ENCODE results near the gene SMAD6. TPM values are rescaled to one million over a fixed set of nuclear protein-coding genes. Genes with fewer than 3 reads are reported as not detected.

The SMAD6 gene
- total and polyA plus RNA-seq, 2 donors (not counting 1 experiment from before 2014, with no cell fraction given): 0.03 to 0.37 TPM

- no peak overlapping the region for H3K4me3 ChIP-seq (ENCODE audit: control extremely low read depth in 1 of 5, extremely low read depth in 1 of 5, insufficient read depth in 1 of 5, low read depth in 2 of 5, low read length in 4 of 5)
- Mint-ChIP-seq H3K9me3 (ENCODE audit: insufficient read depth) (no peaks in the 10 kb centered on the region), H3K27me3 (peaks cover 5% of the 10 kb centered on the region), H3K27ac (no peak overlapping the region), H3K4me1 (no peaks in the 10 kb centered on the region), H3K4me3 (no peak overlapping the region)
- no peak overlapping the region for H3K4me2 ChIP-seq (replicated peaks; ENCODE audit: low read depth, low read length, poor library complexity, severe bottlenecking)
- no peaks in the 10 kb centered on the region for H4K20me1 ChIP-seq (ENCODE audit: control insufficient read depth, insufficient read depth, low read length, poor library complexity, severe bottlenecking)
- no peaks in the 10 kb centered on the region for H3K27me3 ChIP-seq (replicated peaks in 1 of 4; ENCODE audit: control extremely low read depth in 1 of 4, control insufficient read depth in 3 of 4, insufficient read depth in 4 of 4, low read length in 3 of 4)
- POLR2A ChIA-PET: no interaction called here
- intact Hi-C loops (cut with micrococcal nuclease): no loop called here
- WGBS (ENCODE audit: insufficient coverage): 95% methylated on average over 4 of the region's 5 CpGs
- ATAC-seq (ENCODE audit: low read depth) (no peak), DNase-seq (no peak)
- no peaks in the 10 kb centered on the region for H3K9me3 ChIP-seq (ENCODE audit: control extremely low read depth in 1 of 3, control insufficient read depth in 2 of 3, insufficient read depth in 1 of 3, low read length in 2 of 3)
- H3K9ac ChIP-seq (ENCODE audit: low read length): no peak overlapping the region
- CTCF ChIA-PET: no interaction called here
- no peak overlapping the region for H2AFZ ChIP-seq (ENCODE audit: insufficient read depth, low read depth, low read length, poor library complexity, severe bottlenecking)
- TF ChIP-seq EZH2 (IDR thresholded peaks at IDR 0.05; ENCODE audit: borderline replicate concordance, insufficient read depth, low read depth, low read length, poor library complexity, severe bottlenecking) (no peak), CTCF (IDR thresholded peaks at IDR 0.05) (no peak)
- H3K79me2 ChIP-seq (ENCODE audit: control insufficient read depth, insufficient read depth, low read length): no peaks in the 10 kb centered on the region
- H3K27ac ChIP-seq (ENCODE audit: low read length in 2 of 2): no peak overlapping the region
- no peaks in the 10 kb centered on the region for H3K4me1 ChIP-seq (ENCODE audit: control insufficient read depth in 2 of 2, insufficient read depth in 2 of 2, low read length in 2 of 2)
- no peaks in the 10 kb centered on the region for H3K36me3 ChIP-seq (replicated peaks in 1 of 2; ENCODE audit: control extremely low read depth in 1 of 2, control insufficient read depth in 1 of 2, extremely low read depth in 1 of 2, insufficient read depth in 2 of 2, low read length in 1 of 2)
These were observed 83.6 kb downstream of the SMAD6 start for GRCh38 chr15:66785637-66786036.

- ATAC-seq (ENCODE audit: low read depth) (no peak), DNase-seq (no peak)
- H4K20me1 ChIP-seq (ENCODE audit: control insufficient read depth, insufficient read depth, low read length, poor library complexity, severe bottlenecking): no peaks in the 10 kb centered on the region
- no peaks in the 10 kb centered on the region for H3K4me1 ChIP-seq (ENCODE audit: control insufficient read depth in 2 of 2, insufficient read depth in 2 of 2, low read length in 2 of 2)
- H3K27ac ChIP-seq (ENCODE audit: low read length in 2 of 2): no peak overlapping the region
- no peak overlapping the region for H3K4me3 ChIP-seq (ENCODE audit: control extremely low read depth in 1 of 5, extremely low read depth in 1 of 5, insufficient read depth in 1 of 5, low read depth in 2 of 5, low read length in 4 of 5)
- no peak overlapping the region for H2AFZ ChIP-seq (ENCODE audit: insufficient read depth, low read depth, low read length, poor library complexity, severe bottlenecking)
- H3K9me3 ChIP-seq (ENCODE audit: control extremely low read depth in 1 of 3, control insufficient read depth in 2 of 3, insufficient read depth in 1 of 3, low read length in 2 of 3): no peaks in the 10 kb centered on the region
- no peak overlapping the region for H3K4me2 ChIP-seq (replicated peaks; ENCODE audit: low read depth, low read length, poor library complexity, severe bottlenecking)
- TF ChIP-seq EZH2 (IDR thresholded peaks at IDR 0.05; ENCODE audit: borderline replicate concordance, insufficient read depth, low read depth, low read length, poor library complexity, severe bottlenecking) (no peak), CTCF (IDR thresholded peaks at IDR 0.05) (no peak)
- no peaks in the 10 kb centered on the region for H3K36me3 ChIP-seq (replicated peaks in 1 of 2; ENCODE audit: control extremely low read depth in 1 of 2, control insufficient read depth in 1 of 2, extremely low read depth in 1 of 2, insufficient read depth in 2 of 2, low read length in 1 of 2)
- ChIA-PET POLR2A (no interaction called here), CTCF (no interaction called here)
- peaks cover 5% of the 10 kb centered on the region for H3K27me3 Mint-ChIP-seq
- H3K27ac Mint-ChIP-seq: no peak overlapping the region
- intact Hi-C loops (cut with micrococcal nuclease): no loop called here
- no peaks in the 10 kb centered on the region for H3K27me3 ChIP-seq (replicated peaks in 1 of 4; ENCODE audit: control extremely low read depth in 1 of 4, control insufficient read depth in 3 of 4, insufficient read depth in 4 of 4, low read length in 3 of 4)
- WGBS (ENCODE audit: insufficient coverage): 69% methylated on average over 2 of the region's 4 CpGs
- no peaks in the 10 kb centered on the region for H3K9me3 Mint-ChIP-seq (ENCODE audit: insufficient read depth)
- no peak overlapping the region for H3K9ac ChIP-seq (ENCODE audit: low read length)
- H3K4me3 Mint-ChIP-seq: no peak overlapping the region
- no peaks in the 10 kb centered on the region for H3K79me2 ChIP-seq (ENCODE audit: control insufficient read depth, insufficient read depth, low read length)
- H3K4me1 Mint-ChIP-seq: no peaks in the 10 kb centered on the region
These were observed 84.2 kb downstream of the SMAD6 start for GRCh38 chr15:66786222-66786621.
